GM23338 (cell line): Measurements from ENCODE around the gene BPIFB1. TPM values are rescaled to one million over a fixed set of nuclear protein-coding genes. Genes with fewer than 3 reads are reported as not detected.

Experiments
- ATAC-seq: fragments of 200-7000 bp; cut with Tn5 transposase; 3 replicates; pipeline ENCODE4 v1.9.1; 2020
- DNase-seq: peaks from one replicate; pipeline ENCODE4 v3.0.0-alpha.2; 2015; ENCODE audit warnings: low spot score
- H2AFZ ChIP-seq: fragments of 200-600 bp; sonication (generic); 2 replicates; pipeline ENCODE4 v1.8.0; 2016; ENCODE audit warnings: antibody characterized with exemption, mild to moderate bottlenecking, moderate library complexity
- H3F3A ChIP-seq: fragments of 200-600 bp; sonication (generic); replicated peaks from 2 replicates; pipeline ENCODE4 v1.8.0; 2017; ENCODE audit warnings: antibody characterized with exemption, mixed run types, low read depth
- H3K27ac ChIP-seq: fragments of 200-600 bp; sonication (generic); 2 replicates; pipeline ENCODE4 v1.6.1; 2016; ENCODE audit warnings: low read depth
- H3K27me3 ChIP-seq: fragments of 200-600 bp; sonication (generic); 2 replicates; pipeline ENCODE4 v1.8.0; 2016; ENCODE audit warnings: mild to moderate bottlenecking, mixed run types, moderate library complexity; ENCODE audit not compliant: insufficient read depth
- H3K36me3 ChIP-seq: fragments of 200-600 bp; sonication (generic); 2 replicates; pipeline ENCODE4 v1.8.0; 2016; ENCODE audit warnings: mild to moderate bottlenecking; ENCODE audit not compliant: insufficient read depth
- H3K4me1 ChIP-seq: fragments of 200-600 bp; sonication (generic); 2 replicates; pipeline ENCODE4 v1.8.0; 2016; ENCODE audit warnings: mild to moderate bottlenecking, moderate library complexity; ENCODE audit not compliant: insufficient read depth
- H3K4me2 ChIP-seq: fragments of 200-600 bp; sonication (generic); 2 replicates; pipeline ENCODE4 v1.7.1; 2017; ENCODE audit warnings: mixed run types
- H3K4me3 ChIP-seq: fragments of 200-600 bp; sonication (generic); 2 replicates; pipeline ENCODE4 v1.6.1; 2016; ENCODE audit warnings: mixed run types
- H3K79me2 ChIP-seq: fragments of 200-600 bp; sonication (generic); replicated peaks from 2 replicates; pipeline ENCODE4 v1.8.0; 2017; ENCODE audit warnings: mild to moderate bottlenecking; ENCODE audit not compliant: insufficient read depth
- H3K9me2 ChIP-seq: fragments of 200-600 bp; sonication (generic); 2 replicates; pipeline ENCODE4 v1.8.0; 2017; ENCODE audit not compliant: insufficient read depth
- H4K20me1 ChIP-seq: fragments of 200-600 bp; sonication (generic); replicated peaks from 2 replicates; pipeline ENCODE4 v1.8.0; 2017; ENCODE audit warnings: mild to moderate bottlenecking; ENCODE audit not compliant: insufficient read depth
- H3K27ac Mint-ChIP-seq: 2 replicates; pipeline ENCODE4 v1.8.0; 2020; ENCODE audit warnings: inconsistent platforms, mild to moderate bottlenecking, moderate library complexity, mixed read lengths
- H3K27me3 Mint-ChIP-seq: 3 replicates; pipeline ENCODE4 v1.8.0; 2022; ENCODE audit warnings: low read depth, mild to moderate bottlenecking, moderate library complexity, mixed read lengths, inconsistent platforms; ENCODE audit not compliant: insufficient read depth, poor library complexity
- H3K36me3 Mint-ChIP-seq: 3 replicates; pipeline ENCODE4 v1.8.0; 2021; ENCODE audit warnings: low read depth, mild to moderate bottlenecking, inconsistent platforms, moderate library complexity, mixed read lengths
- H3K4me1 Mint-ChIP-seq: 3 replicates; pipeline ENCODE4 v1.8.0; 2020; ENCODE audit warnings: mild to moderate bottlenecking, inconsistent platforms, mixed read lengths
- H3K4me3 Mint-ChIP-seq: 3 replicates; pipeline ENCODE4 v1.8.0; 2021; ENCODE audit warnings: moderate library complexity, mild to moderate bottlenecking, inconsistent platforms, mixed read lengths
- H3K9me3 Mint-ChIP-seq: 3 replicates; pipeline ENCODE4 v1.8.0; 2020; ENCODE audit warnings: moderate library complexity, mild to moderate bottlenecking, inconsistent platforms, mixed read lengths
- CREB1 ChIP-seq: fragments of 250-450 bp; sonication (Bioruptor Pico); IDR thresholded peaks from 2 replicates; pipeline ENCODE4 v1.5.0; 2020; ENCODE audit warnings: low read depth, mild to moderate bottlenecking, moderate library complexity
- EZH2phosphoT487 ChIP-seq: fragments of 200-600 bp; sonication (generic); IDR thresholded peaks from one replicate; pipeline ENCODE4 v1.8.1; 2018; ENCODE audit warnings: antibody characterized with exemption; ENCODE audit not compliant: unreplicated experiment
- ZNF114 ChIP-seq: fragments of 250-450 bp; sonication (Bioruptor Pico); IDR thresholded peaks from 2 replicates; pipeline ENCODE4 v1.5.0; 2020; ENCODE audit warnings: mild to moderate bottlenecking, moderate library complexity
- ZNF331 ChIP-seq: fragments of 250-450 bp; sonication (Bioruptor Pico); IDR thresholded peaks from 2 replicates; pipeline ENCODE4 v1.5.0; 2020; ENCODE audit warnings: low read depth, mild to moderate bottlenecking, moderate library complexity
- polyA plus RNA-seq: library from polyadenylated mRNA; unstranded; fragments of >200 nt; fragmentation: Nextera tagmentation; extraction: Ambion mirVana; gene quantifications from 2 replicates; pipeline ENCODE4 v1.2.1, GENCODE V29; 2016
- total RNA-seq: library from RNA; depleted of rRNA; stranded (reverse); fragments of >200 nt; shearing (Covaris generic); gene quantifications from 2 replicates; pipeline ENCODE4 v1.2.3, GENCODE V29; 2014
- TF ChIP-seq, protein P1 (sequence below): IDR thresholded peaks from 2 replicates; pipeline ENCODE4 v1.6.1; 2016; ENCODE audit warnings: antibody characterized with exemption
- TF ChIP-seq, protein P2 (sequence below): fragments of 250-450 bp; sonication (Bioruptor Pico); IDR thresholded peaks from 2 replicates; pipeline ENCODE4 v1.5.0; 2020; ENCODE audit warnings: mild to moderate bottlenecking, moderate library complexity

BPIFB1 gene
- total and polyA plus RNA-seq, 2 experiments from 2014 or later = not detected

DNA sequence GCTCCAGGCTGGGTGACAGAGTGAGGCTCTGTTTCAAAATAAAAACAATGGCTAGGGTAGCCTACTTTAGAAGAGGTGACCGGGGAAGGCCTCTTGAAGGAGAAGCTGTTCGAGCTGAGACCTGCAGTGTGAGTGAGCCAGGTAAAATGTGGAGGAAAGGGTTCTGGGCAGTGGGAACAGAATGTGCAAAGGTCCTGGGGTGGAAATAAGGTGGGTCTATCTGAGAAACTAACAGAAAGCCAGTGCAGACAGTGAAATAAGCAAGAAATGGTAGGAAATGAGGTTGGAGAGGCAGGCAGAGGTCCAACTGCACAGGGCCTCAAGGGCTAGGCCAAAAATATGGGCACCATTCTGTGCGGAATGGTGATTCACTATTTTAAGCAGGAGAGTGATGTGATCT lies 53.4 kb downstream of the BPIFB1 start:
- no peak overlapping the region for H2AFZ ChIP-seq
- peaks cover 2% of the 10 kb centered on the region; the same call in 1 of the 3 replicates for H3K4me1 Mint-ChIP-seq
- H3K9me3 Mint-ChIP-seq = no peaks in the 10 kb centered on the region; the same call in 1 of the 3 replicates
- H3K9me2 ChIP-seq = peaks cover 14% of the 10 kb centered on the region
- no peak for TF ChIP-seq ZNF331 (CRISPR knock-in tag)
- TF ChIP-seq, protein P1, sequence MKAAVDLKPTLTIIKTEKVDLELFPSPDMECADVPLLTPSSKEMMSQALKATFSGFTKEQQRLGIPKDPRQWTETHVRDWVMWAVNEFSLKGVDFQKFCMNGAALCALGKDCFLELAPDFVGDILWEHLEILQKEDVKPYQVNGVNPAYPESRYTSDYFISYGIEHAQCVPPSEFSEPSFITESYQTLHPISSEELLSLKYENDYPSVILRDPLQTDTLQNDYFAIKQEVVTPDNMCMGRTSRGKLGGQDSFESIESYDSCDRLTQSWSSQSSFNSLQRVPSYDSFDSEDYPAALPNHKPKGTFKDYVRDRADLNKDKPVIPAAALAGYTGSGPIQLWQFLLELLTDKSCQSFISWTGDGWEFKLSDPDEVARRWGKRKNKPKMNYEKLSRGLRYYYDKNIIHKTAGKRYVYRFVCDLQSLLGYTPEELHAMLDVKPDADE = no peak
- TF ChIP-seq, protein P2, sequence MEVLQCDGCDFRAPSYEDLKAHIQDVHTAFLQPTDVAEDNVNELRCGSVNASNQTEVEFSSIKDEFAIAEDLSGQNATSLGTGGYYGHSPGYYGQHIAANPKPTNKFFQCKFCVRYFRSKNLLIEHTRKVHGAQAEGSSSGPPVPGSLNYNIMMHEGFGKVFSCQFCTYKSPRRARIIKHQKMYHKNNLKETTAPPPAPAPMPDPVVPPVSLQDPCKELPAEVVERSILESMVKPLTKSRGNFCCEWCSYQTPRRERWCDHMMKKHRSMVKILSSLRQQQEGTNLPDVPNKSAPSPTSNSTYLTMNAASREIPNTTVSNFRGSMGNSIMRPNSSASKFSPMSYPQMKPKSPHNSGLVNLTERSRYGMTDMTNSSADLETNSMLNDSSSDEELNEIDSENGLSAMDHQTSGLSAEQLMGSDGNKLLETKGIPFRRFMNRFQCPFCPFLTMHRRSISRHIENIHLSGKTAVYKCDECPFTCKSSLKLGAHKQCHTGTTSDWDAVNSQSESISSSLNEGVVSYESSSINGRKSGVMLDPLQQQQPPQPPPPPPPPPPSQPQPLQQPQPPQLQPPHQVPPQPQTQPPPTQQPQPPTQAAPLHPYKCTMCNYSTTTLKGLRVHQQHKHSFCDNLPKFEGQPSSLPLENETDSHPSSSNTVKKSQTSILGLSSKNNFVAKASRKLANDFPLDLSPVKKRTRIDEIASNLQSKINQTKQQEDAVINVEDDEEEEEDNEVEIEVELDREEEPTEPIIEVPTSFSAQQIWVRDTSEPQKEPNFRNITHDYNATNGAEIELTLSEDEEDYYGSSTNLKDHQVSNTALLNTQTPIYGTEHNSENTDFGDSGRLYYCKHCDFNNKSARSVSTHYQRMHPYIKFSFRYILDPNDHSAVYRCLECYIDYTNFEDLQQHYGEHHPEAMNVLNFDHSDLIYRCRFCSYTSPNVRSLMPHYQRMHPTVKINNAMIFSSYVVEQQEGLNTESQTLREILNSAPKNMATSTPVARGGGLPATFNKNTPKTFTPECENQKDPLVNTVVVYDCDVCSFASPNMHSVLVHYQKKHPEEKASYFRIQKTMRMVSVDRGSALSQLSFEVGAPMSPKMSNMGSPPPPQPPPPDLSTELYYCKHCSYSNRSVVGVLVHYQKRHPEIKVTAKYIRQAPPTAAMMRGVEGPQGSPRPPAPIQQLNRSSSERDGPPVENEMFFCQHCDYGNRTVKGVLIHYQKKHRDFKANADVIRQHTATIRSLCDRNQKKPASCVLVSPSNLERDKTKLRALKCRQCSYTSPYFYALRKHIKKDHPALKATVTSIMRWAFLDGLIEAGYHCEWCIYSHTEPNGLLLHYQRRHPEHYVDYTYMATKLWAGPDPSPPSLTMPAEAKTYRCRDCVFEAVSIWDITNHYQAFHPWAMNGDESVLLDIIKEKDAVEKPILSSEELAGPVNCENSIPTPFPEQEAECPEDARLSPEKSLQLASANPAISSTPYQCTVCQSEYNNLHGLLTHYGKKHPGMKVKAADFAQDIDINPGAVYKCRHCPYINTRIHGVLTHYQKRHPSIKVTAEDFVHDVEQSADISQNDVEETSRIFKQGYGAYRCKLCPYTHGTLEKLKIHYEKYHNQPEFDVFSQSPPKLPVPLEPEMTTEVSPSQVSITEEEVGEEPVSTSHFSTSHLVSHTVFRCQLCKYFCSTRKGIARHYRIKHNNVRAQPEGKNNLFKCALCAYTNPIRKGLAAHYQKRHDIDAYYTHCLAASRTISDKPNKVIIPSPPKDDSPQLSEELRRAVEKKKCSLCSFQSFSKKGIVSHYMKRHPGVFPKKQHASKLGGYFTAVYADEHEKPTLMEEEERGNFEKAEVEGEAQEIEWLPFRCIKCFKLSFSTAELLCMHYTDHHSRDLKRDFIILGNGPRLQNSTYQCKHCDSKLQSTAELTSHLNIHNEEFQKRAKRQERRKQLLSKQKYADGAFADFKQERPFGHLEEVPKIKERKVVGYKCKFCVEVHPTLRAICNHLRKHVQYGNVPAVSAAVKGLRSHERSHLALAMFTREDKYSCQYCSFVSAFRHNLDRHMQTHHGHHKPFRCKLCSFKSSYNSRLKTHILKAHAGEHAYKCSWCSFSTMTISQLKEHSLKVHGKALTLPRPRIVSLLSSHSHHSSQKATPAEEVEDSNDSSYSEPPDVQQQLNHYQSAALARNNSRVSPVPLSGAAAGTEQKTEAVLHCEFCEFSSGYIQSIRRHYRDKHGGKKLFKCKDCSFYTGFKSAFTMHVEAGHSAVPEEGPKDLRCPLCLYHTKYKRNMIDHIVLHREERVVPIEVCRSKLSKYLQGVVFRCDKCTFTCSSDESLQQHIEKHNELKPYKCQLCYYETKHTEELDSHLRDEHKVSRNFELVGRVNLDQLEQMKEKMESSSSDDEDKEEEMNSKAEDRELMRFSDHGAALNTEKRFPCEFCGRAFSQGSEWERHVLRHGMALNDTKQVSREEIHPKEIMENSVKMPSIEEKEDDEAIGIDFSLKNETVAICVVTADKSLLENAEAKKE (CRISPR knock-in tag) = no peak
- no peak for TF ChIP-seq CREB1 (CRISPR knock-in tag)
- no peak for TF ChIP-seq EZH2phosphoT487
- TF ChIP-seq ZNF114 (CRISPR knock-in tag) = no peak
- ATAC-seq = no peak
- H3K4me2 ChIP-seq = no peak overlapping the region
- no peaks in the 10 kb centered on the region for H3K36me3 ChIP-seq
- H3K36me3 Mint-ChIP-seq = no peaks in the 10 kb centered on the region
- no peaks in the 10 kb centered on the region for H3K79me2 ChIP-seq
- no peak overlapping the region for H3K4me3 ChIP-seq
- peaks cover 11% of the 10 kb centered on the region for H3K27me3 Mint-ChIP-seq
- no peaks in the 10 kb centered on the region for H3K27me3 ChIP-seq
- H3K4me3 Mint-ChIP-seq = no peak overlapping the region
- H3K4me1 ChIP-seq = no peaks in the 10 kb centered on the region
- DNase-seq = no peak
- H3F3A ChIP-seq = no peaks in the 10 kb centered on the region
- H4K20me1 ChIP-seq = no peaks in the 10 kb centered on the region
- no peak overlapping the region for H3K27ac ChIP-seq
- no peak overlapping the region for H3K27ac Mint-ChIP-seq
